Activated CD4-positive, alpha-beta T cell treated with anti-CD3 and anti-CD28 coated beads, Interleukin-2, amount 50 U/mL, for 48 hours (primary cell): ENCODE data around the gene VPS72.

Source experiments
- DNase-seq, 2 experiments: peaks; one replicate each; pipeline ENCODE4 v3.0.0-alpha.2; 2020

The VPS72 gene

DNA sequence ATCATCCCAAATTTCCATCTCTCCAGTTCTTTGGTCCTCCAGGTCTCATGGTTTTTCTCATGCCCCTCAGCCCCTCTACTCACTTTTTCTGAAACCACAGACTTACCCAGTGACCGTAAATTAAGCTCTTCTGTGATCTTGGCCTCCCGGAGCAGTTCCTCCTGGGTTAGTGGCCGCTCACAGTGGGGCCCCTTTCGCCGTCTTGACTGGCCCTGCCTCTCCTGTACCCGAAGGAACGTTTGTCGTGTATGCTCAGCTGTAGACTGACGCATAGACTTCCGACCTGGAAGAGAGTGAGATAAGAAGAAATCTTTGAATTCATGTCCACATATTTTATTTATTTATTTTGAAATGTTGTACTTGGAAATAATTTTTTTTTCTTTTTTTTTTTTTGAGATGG, 5.8 kb downstream of the VPS72 start:
- DNase-seq = no peak

DNA sequence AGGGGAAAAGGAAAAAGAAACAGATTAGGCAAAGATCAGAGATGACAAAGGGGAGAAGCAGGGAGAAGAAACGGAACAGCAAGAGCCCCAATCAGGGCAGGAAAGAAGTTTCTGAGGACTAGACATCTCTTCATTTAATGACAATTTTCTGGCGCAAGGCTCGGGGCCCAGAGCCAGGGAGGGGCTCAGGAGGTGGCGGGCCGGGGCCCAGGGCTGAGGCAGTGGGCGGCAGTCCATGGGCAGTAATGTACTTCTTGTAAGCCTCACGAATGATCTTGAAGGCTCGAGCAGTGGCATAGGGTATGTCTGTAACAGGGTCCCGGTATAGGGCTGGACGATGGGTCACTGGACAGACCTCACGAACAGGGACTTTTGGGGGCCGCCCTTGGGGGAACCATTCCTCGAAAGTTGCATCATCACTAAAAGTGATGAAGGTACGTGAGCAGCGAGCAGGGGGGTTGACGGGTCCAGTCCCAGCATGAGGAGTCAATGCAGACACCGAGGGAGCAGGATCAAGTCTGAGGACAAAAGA, 13.4 kb downstream of the VPS72 start:
- no peak for DNase-seq

DNA sequence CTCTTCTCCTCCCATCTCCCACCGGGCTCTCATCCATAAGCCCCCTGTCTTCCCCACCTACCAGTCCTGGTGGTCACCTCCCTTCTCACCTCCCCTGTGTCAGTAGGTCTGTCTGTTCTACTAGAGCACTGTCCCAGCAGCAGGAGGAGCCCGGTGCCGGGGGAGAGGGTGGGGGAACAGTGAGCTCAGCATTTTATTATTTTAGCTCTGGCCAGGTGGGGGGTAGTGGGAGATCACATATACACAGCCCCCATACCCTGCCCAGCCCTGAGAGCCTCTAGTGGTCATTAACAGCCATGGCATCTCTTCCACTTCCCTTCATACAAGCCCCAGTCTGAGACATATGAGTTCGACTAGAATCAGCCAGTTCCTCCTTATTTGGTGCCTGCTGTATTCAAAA, 14.1 kb downstream of the VPS72 start, which contains the start of gene TMOD4:
TSS of gene TMOD4 (minus strand) at position 119 of the 400 bp plus-strand sequence. CDS start 1,106 bp downstream, outside the sequence.
- no peak for DNase-seq

DNA sequence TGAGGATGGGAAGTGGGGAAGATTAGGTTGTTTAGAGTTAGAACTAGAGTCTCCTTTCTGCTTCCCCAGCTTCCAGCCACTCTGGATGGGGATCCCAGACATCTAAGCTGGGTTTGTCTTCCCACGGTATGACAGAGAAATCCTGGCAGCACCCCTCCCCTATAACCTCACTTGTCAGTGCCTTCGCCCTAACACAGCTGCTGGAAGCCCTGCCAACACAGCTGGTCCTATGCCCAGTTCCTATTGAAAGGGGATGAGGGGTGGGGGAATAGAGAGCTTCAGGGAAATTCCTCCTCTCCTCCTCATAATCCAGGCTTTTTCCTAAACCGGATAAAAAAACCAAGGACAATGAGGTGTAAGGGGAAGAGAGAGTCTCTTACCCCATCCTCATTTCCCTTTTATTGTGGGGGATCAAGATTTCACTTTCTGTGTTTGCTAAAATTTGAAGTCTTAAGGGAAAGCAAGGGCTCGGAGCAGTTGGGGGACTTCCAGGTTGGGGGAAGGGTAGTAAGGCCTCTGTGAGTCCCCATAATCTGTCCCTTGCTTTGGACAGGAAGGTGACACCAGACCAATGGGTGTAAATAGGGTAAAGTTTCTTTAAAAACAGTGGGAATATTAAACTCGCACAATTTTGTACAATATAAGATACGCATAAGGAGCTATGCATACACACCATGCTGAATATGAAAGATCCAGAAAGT, 14.8 kb downstream of the VPS72 start:
- no peak for DNase-seq

DNA sequence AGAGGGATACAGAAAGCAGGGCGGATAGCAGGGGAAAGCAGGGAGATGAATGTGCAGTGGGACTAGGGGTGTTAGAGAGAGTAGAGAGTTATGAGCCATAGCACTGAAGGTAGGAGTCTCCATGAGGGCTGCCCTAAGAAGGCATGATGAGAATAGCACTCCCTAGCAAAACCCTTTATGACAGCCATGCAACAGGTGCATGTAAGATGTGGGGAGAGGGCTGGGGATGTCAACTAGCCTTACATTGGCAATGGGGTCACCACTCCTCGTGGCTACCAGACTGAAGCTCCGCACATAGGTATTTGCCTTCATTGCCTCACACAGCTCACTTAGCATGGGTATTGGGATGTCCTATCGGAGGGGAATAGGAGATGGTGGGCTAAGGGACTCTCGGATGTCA, 18.8 kb downstream of the VPS72 start:
- DNase-seq = no peak

DNA sequence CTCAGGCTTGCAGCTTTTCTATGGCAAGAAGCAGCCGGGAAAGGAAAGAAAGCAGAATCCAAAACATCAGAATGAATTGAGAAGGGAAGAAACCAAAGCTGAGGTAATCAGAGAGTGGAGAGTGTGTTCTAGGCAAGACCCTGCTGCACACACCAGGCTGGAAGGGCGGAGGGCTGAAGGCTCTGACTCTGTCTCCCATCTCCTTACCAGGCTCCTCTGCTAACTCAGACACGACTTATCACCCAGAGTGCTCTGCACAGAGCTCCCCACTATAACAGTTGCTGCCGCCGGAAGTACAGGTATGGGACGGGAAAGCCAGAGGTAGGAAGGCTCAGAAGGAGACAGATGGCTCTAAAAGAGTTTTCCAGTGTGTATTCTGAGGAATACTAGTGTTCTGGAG, 22.9 kb downstream of the VPS72 start:
- DNase-seq = no peak

DNA sequence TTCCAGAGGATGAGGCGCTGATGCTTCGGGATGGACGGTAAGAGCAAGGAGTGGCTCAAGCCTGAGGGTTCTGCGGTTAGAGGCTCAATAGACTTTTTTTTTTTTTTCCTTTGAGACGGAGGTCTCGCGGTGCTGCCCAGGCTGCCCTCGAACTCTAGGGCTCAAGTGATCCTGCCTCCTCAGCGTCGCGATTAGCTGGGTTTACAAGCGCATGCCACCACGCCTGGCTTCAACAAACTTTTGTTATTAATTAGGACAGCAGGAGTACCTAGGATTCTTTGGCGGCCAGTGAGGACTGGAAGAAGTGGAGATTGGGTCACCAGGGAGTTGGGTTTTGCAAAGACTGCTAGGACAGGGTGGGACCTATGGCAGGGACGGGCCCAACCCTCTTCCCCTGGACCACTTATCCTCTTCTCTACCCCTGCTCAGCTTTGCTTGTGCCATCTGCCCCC, 23.5 kb downstream of the VPS72 start:
- DNase-seq = no peak

DNA sequence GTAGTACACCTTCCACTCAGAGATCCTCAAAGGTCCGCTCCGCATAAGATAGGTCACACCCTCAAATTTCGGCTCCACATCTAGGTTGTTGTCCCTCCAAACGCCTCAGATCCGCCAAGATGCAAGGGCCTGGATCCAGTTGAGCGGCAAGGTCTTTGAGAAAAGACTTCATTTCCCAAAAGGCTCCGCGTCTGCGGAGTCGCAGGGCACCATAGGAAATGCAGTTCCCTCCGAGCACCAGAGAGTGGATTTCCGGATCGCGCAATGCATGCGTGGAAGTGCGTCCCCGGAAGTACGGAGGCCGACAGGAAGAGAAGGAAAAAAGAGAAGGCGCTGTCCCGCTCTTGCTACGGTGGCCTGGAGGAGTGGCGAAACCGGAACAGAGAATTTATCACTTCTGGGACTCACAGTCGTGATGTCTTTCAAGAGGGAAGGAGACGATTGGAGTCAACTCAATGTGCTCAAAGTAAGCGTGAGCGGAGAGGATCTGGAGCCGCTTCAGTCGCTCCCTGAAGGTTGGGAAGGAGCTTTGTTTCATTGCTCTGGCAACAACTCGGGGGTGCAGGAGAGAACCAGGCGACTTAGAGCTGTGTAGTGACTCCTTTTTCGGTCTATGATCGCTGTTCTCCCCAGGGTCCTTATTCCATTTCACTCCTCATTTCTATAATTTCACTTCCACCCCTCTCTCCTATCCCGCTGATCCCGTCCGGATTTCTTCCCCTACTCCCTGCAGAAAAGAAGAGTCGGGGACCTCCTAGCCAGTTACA, 24.1 kb downstream of the VPS72 start, which contains the start of the genes LYSMD1 and SCNM1:
TSS of gene LYSMD1 (minus strand) at position 165 of the 767 bp plus-strand sequence. CDS start 644 bp downstream, outside the sequence.
TSS of gene SCNM1 (plus strand) at position 407 of the 767 bp plus-strand sequence. CDS start at position 416, 9 bp downstream.
- peak; percentile 95 to 97 for DNase-seq

DNA sequence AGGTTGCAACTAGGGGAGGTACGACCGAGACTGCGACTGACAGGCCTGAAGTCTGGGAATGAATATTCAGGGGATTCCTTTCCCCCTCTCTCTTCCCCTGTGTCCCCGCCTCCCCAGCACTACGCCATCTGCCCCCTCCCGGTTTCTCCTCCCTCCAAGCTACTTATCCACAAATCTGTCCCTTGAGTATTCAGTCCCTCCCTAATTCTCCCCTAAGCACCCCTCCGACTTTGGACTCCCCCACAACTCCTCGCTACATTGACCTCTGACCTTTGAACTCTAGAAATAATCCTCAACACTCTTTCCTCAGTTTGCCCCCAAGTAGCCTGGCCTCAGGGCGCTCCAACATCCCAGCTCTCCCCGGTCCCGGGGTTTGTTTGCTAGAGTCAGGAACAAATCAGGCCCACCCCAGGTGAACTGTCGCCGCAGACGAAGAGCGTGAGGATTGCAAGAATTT, 24.7 kb downstream of the VPS72 start:
- peak; percentile 17 to 30 for DNase-seq

DNA sequence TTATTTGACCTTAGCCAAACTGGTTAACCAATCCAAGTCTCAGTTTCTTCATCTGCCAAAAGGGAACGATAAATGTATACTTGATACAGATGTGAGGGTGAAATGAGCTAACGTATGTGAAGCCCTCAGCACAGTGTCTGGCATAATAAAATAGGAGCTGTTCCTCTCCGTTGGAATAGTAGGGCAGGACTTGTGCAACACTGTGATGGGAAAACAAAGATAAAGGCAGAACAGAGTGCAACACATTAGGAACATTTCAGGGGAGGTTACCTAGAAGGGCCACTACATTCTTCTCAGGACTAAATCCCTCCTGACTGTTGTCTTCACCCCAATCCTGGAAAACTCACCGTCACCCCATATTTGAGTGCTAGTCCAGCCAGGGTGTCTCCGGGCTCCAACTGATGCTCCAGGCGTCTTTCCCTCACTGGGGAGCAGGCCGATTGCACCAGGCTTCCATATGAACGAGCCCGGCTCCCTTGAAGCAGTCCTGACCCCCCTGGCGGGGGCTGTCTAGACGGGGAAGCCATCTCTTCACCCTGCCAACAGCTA, 25.2 kb downstream of the VPS72 start:
- DNase-seq = no peak

DNA sequence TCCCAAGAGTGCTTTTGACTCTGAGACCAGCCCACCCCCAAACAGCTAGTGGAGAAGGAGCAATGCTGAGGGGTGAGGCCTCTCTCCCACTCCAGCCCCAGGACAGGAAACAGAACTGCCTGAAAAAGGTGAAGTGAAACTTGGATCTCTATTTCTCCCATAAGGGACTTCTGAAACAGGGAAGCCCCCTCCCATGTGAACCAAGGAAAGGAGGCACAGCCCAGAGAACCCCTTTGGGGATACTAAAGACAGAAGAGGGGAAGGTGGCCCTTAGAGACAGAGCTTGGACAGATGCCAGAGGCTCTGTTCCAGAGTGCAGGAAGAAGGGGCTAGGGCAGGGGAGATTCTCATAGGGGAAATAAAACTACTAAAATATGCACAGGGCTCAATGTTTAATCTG, 30.6 kb downstream of the VPS72 start:
- DNase-seq = no peak

DNA sequence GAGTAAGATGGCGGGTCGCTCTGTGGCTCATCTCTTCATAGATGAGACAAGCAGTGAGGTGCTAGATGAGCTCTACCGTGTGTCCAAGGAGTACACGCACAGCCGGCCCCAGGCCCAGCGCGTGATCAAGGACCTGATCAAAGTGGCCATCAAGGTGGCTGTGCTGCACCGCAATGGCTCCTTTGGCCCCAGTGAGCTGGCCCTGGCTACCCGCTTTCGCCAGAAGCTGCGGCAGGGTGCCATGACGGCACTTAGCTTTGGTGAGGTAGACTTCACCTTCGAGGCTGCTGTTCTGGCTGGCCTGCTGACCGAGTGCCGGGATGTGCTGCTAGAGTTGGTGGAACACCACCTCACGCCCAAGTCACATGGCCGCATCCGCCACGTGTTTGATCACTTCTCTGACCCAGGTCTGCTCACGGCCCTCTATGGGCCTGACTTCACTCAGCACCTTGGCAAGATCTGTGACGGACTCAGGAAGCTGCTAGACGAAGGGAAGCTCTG, 31.2 kb downstream of the VPS72 start:
- DNase-seq = peak; percentile 19 to 33

DNA sequence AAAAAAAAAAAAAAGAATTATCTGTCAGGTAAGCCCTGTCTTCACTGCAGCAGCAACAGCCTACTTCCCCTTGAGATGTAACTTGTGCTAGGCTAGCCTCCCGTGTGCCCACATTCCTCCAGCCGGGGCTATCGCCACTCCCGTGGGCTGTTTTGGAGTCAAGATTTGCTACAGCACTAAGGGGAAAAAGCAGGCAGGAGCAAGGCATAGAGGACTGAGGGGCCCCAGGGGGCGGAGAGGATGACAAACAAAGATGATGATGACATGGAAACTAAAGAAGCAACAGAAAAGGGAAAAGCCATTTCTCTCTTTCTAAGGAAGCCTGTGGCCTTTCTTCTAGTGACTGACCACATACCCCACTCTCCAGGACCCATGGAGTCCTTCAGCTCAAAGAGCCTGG, 31.7 kb downstream of the VPS72 start:
- peak; percentile 71 to 79 for DNase-seq

DNA sequence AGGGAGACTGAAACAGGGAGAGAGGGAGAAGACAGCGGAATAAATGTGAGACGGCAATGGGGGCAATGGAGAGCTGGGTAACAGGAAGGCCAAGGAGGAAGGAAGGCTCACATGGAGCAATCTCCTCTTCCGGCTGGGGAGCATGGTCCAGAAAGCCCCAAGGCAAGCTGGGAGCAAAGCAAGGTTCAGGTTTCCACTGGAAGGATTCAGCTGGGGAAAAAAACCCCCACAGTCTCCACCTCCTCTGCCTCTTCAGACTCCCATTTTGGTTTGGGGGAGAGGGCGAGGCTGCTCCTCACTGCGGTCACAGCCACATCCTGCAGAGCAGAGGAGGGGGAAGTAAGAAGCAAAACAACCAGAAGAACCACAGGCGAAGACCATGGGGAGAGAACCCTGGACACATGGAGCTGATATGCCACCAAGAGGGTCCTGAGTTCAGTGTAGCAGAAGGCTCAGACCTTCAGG, 32.9 kb downstream of the VPS72 start:
- DNase-seq = peak; percentile 72 to 77

DNA sequence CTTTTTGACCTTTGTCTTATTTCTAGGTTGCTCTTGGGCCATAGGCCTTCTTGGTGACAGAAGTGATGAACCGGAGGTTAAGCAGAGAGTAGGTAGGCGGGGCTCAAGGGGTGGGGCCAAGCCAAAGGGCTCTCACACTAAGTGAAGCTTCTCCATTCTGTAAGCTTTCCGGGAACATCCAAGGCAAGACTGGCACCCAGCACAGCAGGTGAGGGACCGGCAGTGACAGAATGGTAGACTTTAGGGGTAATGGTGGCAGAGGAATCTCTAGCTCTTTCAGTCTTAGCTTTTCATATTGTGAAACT, 33.5 kb downstream of the VPS72 start, which contains the start of gene TNFAIP8L2:
TSS of gene TNFAIP8L2 (plus strand) at position 135 of the 305 bp plus-strand sequence. CDS start 2,049 bp downstream, outside the sequence.
- peak; percentile 91 to 92 for DNase-seq

DNA sequence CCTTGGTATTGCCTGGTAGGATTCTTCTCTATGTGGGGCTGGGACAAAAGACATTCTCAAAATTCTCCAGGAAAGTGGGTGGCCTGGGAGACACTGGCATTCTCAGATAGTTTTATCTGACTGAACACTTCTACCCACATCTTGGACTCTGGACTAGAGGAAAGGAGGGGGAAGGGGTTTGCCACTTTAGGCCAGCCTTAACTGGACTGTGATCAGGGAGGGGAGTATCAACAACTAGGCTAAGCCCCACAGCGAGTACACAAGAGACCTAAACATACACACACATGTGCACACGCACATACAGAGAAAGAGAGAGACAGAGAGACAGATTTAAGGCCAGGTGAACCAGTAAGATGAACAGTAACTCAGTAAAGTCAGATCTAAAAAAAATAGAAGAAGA, 42.3 kb downstream of the VPS72 start:
- no peak for DNase-seq

DNA sequence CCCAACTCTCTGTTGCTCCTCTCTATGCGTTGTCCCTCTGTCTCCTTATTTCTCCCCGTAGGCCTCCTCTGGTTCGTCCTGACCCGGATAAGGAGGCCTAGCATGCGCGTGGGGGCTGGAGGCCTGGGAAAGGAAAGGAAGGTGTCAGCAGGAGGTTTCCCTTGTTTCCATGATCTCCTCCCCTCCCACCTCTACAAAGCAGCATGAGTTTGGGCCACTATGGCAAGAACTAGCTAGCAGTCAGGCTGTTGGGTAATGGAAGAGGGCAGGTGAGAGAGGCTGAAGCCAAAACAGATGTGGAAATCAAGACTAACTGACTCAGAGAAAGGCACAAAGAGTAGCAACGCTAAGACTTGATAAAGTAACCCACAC, 42.9 kb downstream of the VPS72 start:
- no peak for DNase-seq

DNA sequence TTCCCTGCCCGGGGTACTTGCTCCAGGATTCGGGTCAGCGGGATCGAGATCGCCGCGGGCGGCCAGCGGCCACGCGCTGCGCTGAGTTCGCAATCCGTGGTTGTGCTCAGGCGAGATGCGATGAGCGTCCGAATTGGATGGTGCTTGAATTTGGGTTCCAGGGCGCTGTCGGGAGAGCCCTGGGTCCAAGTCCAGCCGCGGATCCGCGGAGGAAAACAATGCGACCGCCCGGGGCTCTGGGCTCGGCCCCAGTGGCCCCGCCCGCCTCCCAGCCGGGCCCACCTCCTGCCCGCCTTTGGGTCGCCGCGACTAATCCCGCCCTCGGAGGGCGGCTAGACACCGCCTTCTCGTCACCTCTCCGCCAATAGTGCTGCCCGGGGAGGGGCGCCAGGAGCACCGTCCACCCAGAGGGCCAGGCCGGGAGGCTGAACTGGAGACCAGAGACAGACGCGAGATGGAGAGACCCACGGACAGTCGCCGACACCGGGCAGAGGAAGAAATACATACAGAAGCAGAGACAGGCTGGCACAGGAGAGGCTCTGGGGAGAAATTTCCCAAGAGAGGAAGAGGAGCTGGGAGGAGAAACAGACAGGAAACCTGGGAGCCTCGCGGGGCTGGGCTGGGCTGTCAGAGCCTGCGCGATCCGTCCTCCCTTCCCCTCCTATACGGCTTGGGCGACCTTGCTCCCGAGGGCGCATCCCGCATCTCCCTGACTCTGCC, 43.4 kb downstream of the VPS72 start, which contains the start of gene SEMA6C:
TSS of gene SEMA6C (minus strand) at position 220 of the 720 bp plus-strand sequence. CDS start 4,010 bp downstream, outside the sequence.
- DNase-seq = peak; percentile 90 to 92

DNA sequence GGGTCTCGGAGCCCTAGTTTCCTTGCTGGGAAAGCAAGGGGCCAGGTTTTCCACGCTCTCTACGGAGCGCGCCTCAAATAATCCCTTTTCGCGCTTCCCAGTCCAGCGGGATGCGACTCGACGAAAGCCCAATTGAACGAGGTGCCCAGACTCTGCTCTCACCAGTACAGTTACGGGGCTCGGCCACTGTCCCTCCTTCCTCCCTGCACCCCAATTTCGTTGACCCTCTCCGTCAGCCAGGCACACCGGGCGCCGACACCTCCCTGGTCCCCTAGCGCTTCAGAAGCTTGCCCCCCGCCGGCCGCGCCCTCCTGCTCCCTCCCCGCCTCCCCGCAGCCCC, 44.0 kb downstream of the VPS72 start:
- DNase-seq = peak in 1 of 2 experiments; percentile 17

DNA sequence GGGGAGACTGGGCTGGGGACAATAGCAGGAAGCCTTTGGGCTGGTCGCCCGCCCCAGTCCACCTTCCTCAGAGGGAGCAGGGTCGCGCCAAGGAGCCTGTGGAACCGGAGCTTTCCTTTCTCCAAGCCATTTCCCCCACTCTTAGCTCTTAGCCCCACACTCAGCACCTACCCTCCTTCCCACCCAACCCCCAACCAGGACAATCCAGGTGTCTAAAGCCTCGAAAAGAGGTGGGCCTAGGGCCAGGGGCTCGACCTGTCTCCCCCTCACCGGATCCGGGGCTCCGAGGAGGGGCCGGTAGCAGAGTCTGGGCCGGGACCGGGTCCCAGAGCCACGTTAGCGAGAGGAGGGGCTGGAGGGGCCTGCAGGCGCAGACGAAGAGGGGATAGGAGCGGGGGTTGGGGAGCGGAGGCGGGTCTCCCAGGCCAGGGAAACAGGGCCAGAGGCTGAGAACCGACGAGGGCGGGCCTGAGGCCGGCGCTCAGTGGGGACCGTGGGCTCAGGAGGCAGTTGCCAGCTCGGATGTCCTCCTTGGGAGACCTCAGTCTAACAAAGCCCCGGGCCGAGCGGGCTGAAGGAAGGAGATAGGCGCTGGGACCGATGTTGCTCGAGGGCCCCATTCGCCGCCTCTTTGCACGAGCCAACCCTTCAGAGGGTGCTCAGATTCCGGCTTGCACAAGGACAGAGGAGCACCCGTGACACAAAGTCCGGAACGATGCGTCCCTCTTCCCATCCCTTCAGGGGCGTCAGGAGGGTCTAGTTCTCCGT, 44.5 kb downstream of the VPS72 start:
- peak; percentile 24 to 36 for DNase-seq
